HG02973 (cell line): ENCODE results near the gene ASIC5.
"Not testable (repeated sequence)": the region's sequence is repeated elsewhere in the genome, so short reads cannot be mapped to it uniquely, and the experiment has no call there.

Source experiments
- ATAC-seq: cut with Tn5 transposase; IDR thresholded peaks from one replicate; pipeline ENCODE4 v1.9.1; 2021; ENCODE audit warnings: moderate library complexity; ENCODE audit not compliant: unreplicated experiment

ASIC5 gene

GRCh38 chr4:155805016-155805415, 61.1 kb downstream of the ASIC5 start:
- ATAC-seq: no peak

- no peak for ATAC-seq
Observed at GRCh38 chr4:155802190-155802959, 63.7 kb downstream of the ASIC5 start.

- ATAC-seq: no peak
Observed at GRCh38 chr4:155800685-155801343, 65.3 kb downstream of the ASIC5 start.

- ATAC-seq: no peak
Observed at GRCh38 chr4:155799794-155800123, 66.3 kb downstream of the ASIC5 start.

- no peak for ATAC-seq
Observed at GRCh38 chr4:155799116-155799793, 66.8 kb downstream of the ASIC5 start.

- ATAC-seq: not testable (repeated sequence)
Observed at GRCh38 chr4:155797581-155797980, 68.5 kb downstream of the ASIC5 start.

- peak; percentile 91 for ATAC-seq
Observed at GRCh38 chr4:155795991-155796390, 70.1 kb downstream of the ASIC5 start.

- no peak for ATAC-seq
Observed at GRCh38 chr4:155794589-155795236, 71.4 kb downstream of the ASIC5 start.

GRCh38 chr4:155789982-155790381, 76.1 kb downstream of the ASIC5 start:
- ATAC-seq: no peak

- no peak for ATAC-seq
Observed at GRCh38 chr4:155789391-155789790, 76.7 kb downstream of the ASIC5 start.

GRCh38 chr4:155787113-155787710, 78.9 kb downstream of the ASIC5 start:
- ATAC-seq: peak; percentile 98

GRCh38 chr4:155785828-155786227, 80.2 kb downstream of the ASIC5 start:
- no peak for ATAC-seq

GRCh38 chr4:155784637-155785036, 81.4 kb downstream of the ASIC5 start:
- ATAC-seq: no peak

GRCh38 chr4:155781249-155781831, 84.7 kb downstream of the ASIC5 start:
- no peak for ATAC-seq

GRCh38 chr4:155780775-155781174, 85.3 kb downstream of the ASIC5 start:
- ATAC-seq: no peak
